WI38 (cell line): ENCODE data around the gene IL19.

Source experiments
- H3K4me3 ChIP-seq: 2 replicates; pipeline ENCODE4 v1.5.1; 2011; ENCODE audit warnings: low read depth, mild to moderate bottlenecking, control low read depth, low read length
- TF ChIP-seq, protein P1 (sequence below): IDR thresholded peaks from 2 replicates; pipeline ENCODE4 v1.5.1; 2012; ENCODE audit warnings: low read depth, mild to moderate bottlenecking, control low read depth, low read length

Gene IL19

DNA sequence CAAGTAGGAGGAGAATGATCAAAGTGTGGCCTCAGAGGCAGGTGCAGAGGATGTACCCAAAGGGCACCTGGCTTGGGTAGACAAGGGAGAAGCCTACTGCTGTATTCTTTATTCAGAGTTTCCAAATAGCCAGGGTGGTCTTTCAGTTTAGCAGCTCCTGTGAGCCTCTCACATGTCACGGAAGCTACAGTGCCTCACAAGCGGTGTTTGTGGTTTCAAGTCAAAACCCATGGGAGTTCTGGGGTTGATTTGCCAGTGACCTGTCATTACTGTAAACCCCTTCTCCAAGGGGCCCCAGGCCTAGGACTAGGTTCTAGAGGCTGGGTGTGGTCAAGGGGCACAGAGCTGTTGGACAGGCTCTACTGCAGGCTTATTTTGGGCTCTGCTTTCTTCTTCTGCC, 11.9 kb downstream of the IL19 start:
- TF ChIP-seq, protein P1, sequence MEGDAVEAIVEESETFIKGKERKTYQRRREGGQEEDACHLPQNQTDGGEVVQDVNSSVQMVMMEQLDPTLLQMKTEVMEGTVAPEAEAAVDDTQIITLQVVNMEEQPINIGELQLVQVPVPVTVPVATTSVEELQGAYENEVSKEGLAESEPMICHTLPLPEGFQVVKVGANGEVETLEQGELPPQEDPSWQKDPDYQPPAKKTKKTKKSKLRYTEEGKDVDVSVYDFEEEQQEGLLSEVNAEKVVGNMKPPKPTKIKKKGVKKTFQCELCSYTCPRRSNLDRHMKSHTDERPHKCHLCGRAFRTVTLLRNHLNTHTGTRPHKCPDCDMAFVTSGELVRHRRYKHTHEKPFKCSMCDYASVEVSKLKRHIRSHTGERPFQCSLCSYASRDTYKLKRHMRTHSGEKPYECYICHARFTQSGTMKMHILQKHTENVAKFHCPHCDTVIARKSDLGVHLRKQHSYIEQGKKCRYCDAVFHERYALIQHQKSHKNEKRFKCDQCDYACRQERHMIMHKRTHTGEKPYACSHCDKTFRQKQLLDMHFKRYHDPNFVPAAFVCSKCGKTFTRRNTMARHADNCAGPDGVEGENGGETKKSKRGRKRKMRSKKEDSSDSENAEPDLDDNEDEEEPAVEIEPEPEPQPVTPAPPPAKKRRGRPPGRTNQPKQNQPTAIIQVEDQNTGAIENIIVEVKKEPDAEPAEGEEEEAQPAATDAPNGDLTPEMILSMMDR, result no peak
- H3K4me3 ChIP-seq, result no peak overlapping the region

DNA sequence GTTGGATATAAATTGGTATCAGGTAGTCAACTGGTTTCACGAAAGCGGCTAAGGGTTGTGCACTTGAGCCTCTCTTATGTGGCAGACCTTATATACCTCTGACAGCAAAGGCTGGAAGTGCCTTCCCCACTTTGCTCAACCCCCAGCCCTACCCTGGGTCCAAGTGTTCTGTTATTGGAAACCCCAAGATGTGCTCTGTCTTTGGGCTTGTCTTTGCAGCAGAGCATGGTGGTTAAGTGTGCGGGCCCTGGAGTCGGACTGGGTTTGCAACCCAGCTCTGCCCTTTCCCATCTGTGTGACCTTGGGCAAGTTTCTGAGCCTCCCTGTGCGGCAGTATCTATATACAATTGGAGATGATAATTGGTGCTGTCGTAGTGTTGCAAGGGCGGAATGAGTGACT, 12.9 kb downstream of the IL19 start:
- TF ChIP-seq, protein P1, result no peak

DNA sequence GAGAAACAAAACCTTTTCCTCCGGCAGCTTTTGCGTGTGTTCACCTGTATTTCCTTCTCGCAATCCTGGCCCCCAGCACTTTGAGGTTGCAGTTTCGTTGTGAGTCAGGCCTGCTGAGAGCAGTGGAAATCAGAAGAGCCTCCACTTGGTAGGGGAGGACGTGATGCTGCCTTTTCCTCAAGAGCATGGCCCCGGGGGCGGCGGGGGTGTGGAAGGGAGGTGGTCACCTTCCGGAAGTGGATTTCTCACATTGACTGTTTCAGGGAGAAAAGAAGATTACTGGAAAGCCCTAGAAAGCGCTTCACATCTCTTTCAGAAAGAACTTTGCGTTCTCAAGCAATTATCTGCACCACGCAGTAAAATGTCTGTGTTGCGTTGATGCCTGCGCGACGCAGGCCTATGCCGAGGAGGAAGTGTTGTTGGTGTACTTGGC, 13.9 kb downstream of the IL19 start:
- H3K4me3 ChIP-seq, result no peak overlapping the region
- TF ChIP-seq, protein P1, result no peak

More for the DNA sequence above, 12.9 kb downstream of the IL19 start:
- no peak overlapping the region for H3K4me3 ChIP-seq

DNA sequence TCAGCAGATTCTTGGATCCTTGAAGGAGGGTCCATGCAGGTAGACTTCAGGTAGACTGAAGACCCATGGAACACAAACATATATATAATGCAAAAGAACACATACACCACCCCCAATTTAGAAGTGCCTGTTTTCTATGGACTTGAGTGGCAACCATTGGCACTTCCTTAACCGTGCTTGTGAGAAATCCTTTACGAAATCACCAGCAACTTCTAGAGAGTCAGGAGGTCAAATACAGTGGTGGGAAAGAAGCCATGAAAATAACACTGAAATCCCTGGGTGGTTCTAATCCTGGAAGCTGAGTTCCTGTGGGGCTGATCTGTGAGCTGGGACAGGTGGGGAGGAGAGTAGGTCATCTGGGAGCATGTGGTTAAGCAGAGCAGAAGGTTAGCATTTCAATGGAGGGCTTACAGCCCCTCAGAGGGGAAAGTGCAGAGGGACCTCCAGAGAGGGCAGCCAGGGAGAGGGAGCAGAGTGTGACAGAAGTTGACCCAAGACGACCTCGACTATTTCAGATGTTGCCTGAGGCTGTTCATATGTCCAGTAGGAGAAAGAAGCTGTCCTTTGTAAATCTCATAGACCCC, 14.7 kb downstream of the IL19 start:
- TF ChIP-seq, protein P1, result no peak
- H3K4me3 ChIP-seq, result no peak overlapping the region

DNA sequence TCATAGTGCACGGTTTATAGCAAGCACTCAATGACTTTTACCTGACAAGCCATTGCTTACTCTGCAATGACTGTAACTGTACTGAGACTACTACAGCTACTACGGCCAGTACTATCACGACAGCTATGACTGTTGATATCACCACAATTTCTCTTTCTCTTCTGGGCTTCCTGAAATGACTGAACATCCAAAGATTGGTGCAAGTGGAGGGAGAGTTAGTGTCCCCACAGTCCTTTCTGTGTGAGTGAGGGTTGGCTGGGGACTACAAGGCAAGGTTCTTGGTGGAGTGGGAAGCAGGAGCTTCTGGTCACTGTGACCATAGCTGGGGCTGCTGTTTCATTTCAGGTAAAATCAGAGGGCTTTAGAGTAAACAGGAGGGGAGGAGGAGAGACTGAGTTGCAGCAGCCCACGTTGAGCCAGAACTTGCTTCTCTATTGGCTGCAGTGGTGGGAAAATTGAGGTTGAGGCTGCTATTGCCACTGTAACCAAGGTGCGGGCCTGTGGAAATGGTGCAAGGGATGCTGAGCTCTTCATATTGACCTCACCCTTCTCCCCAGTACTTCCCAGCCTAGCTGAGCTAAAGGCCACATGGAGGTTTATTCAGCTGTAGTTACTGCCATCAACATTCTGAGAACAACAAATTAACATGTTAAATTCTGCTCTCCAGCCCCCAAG, 15.8 kb downstream of the IL19 start:
- TF ChIP-seq, protein P1, result no peak
- no peak overlapping the region for H3K4me3 ChIP-seq

DNA sequence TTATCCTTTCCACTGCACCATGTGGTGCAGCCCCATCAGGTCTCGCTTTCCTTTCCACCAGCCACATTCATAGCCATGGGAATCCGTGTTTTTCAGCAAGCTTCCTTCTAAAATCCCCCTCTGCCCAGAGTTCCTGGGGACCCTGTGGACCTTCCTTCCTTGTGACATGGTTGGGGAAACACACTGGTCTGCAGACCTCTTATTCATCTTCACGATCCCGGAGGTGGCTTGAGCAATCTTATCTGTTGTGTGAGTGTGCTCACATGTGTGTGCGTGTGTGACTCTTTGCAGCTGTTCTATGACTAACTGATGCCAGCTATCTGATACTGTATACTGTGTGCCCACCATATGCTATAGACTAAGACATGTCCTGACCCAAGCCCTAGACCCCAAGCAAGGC, 17.3 kb downstream of the IL19 start:
- TF ChIP-seq, protein P1, result no peak
- H3K4me3 ChIP-seq, result no peak overlapping the region

DNA sequence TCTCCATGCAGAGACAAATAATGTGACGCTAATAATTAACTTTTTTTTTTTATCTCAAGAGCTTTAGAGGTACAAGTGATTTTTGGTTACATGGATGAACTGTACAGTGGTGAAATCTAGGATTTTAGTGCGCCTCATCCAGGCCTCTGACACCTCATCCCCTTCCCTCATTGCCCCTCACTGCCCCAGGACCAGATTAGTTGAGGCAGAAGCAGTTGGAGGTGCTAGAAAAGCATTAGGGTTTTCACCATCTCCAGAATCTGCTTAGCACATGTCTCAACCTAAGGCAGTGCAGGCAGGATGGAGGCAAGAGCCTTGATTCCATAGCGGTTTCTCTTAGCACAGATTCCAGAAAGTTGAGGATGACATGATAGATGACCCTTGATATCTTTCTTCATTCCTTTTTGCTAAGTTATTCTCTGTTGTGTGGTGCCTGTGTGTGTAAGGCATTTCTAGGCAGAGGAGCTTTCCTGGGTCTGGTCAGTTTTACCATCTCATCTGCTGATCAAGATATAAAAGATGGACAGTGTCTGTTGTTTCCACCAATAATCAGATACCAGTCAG, 18.0 kb downstream of the IL19 start:
- TF ChIP-seq, protein P1, result no peak

More for the DNA sequence above, 18.0 kb downstream of the IL19 start:
- H3K4me3 ChIP-seq, result no peak overlapping the region
